K562 (cell line): ENCODE results near the gene MCAM. TPM values are rescaled to one million over a fixed set of nuclear protein-coding genes. Genes with fewer than 3 reads are reported as not detected.

Experiments used
- ATAC-seq: fragments of 200-7000 bp; cut with Tn5 transposase; 3 replicates; pipeline ENCODE4 v1.9.1; 2020; ENCODE audit warnings: moderate library complexity
- BruUV-seq: library from RNA; stranded (reverse); fragments of 400-500 nt; replicated peaks from 2 replicates; lab custom pipeline; 2021; lab: Mats Ljungman, UMichigan
- CTCF ChIA-PET: fragments of 300-600 bp; formaldehyde crosslinking; extraction: SDS; loops from one replicate; lab custom pipeline; 2021; ENCODE audit warnings: low intra/inter-chr PET ratio; lab: Yijun Ruan, JAX
- POLR2A ChIA-PET: fragments of 300-600, 350-650 bp; sonication (Branson Sonifier 250); formaldehyde crosslinking; extraction: SDS; loops from one replicate; lab custom pipeline; 2021; ENCODE audit warnings: antibody characterized with exemption, inconsistent platforms; lab: Yijun Ruan, JAX
- DNase-seq, 4 experiments: peaks; one replicate each; pipeline versions ENCODE4 v3.0.0 to v3.0.0-alpha.2; 2011 to 2018; ENCODE audit warnings: low spot score in 3 of 4, mixed read lengths in 3 of 4; ENCODE audit errors: extremely low read depth in 1 of 4
- FAIRE-seq: peaks from 2 replicates; lab custom pipeline; 2011; peaks lifted over from hg19 to GRCh38; lab: Jason Lieb, UNC
- H2AFZ ChIP-seq: 2 replicates; pipeline ENCODE4 v1.6.0; 2011; ENCODE audit warnings: low read depth, low read length, control low read depth, inconsistent platforms
- H3K27ac ChIP-seq: fragments of 200-600 bp; 3 replicates; pipeline ENCODE4 v1.8.0; 2011; ENCODE audit warnings: low read depth, mild to moderate bottlenecking, control low read depth, inconsistent platforms, low read length, moderate library complexity, mixed read lengths; ENCODE audit errors: extremely low read depth
- H3K27me3 ChIP-seq, 2 experiments: fragments of 300-600 bp in 1 of 2; 2 replicates in 1 of 2; 3 replicates in 1 of 2; pipeline versions ENCODE4 v1.6.0 to v1.8.0; 2011; ENCODE audit warnings: inconsistent platforms in 2 of 2, low read length in 2 of 2, mild to moderate bottlenecking in 1 of 2, mixed read lengths in 1 of 2, moderate library complexity in 1 of 2; ENCODE audit not compliant: control insufficient read depth in 2 of 2, insufficient read depth in 2 of 2
- H3K36me3 ChIP-seq: fragments of 300-600 bp; 3 replicates; pipeline ENCODE4 v1.8.0; 2011; ENCODE audit warnings: mild to moderate bottlenecking, low read length, inconsistent platforms; ENCODE audit not compliant: control insufficient read depth, insufficient read depth
- H3K4me1 ChIP-seq, 2 experiments: fragments of 200-600 bp in 1 of 2; replicated peaks in 1 of 2; 2 replicates in 1 of 2; 3 replicates in 1 of 2; pipeline versions ENCODE4 v1.5.1 to v1.8.0; 2011; ENCODE audit warnings: inconsistent platforms in 2 of 2, low read length in 2 of 2, mild to moderate bottlenecking in 1 of 2, mixed read lengths in 1 of 2, moderate library complexity in 1 of 2; ENCODE audit not compliant: control insufficient read depth in 2 of 2, insufficient read depth in 2 of 2
- H3K4me2 ChIP-seq: 2 replicates; pipeline ENCODE4 v1.6.1; 2011; ENCODE audit warnings: low read length, control low read depth, inconsistent platforms, mixed read lengths; ENCODE audit not compliant: insufficient read depth
- H3K4me3 ChIP-seq: fragments of 200-600 bp; sonication (generic), shearing (Covaris generic); 2 replicates; pipeline ENCODE4 v1.5.1; 2016; ENCODE audit warnings: control low read depth, inconsistent platforms
- H3K79me2 ChIP-seq: fragments of 200-600 bp; 3 replicates; pipeline ENCODE4 v1.8.0; 2011; ENCODE audit warnings: low read length, inconsistent platforms; ENCODE audit not compliant: control insufficient read depth, insufficient read depth
- H3K9ac ChIP-seq, 2 experiments: 2 replicates each; pipeline versions ENCODE4 v1.6.0 to v1.6.1; 2011; ENCODE audit warnings: low read depth in 2 of 2, low read length in 2 of 2, control low read depth in 1 of 2, inconsistent platforms in 1 of 2, mild to moderate bottlenecking in 1 of 2, mixed read lengths in 1 of 2; ENCODE audit not compliant: insufficient read depth in 1 of 2
- H3K9me1 ChIP-seq: one replicate; pipeline ENCODE4 v1.6.0; 2011; ENCODE audit warnings: inconsistent platforms, mild to moderate bottlenecking, low read length, moderate library complexity; ENCODE audit not compliant: control insufficient read depth, insufficient read depth
- H3K9me3 ChIP-seq: replicated peaks from 2 replicates; pipeline ENCODE4 v1.5.1; 2011; ENCODE audit warnings: low read depth, low read length, inconsistent platforms; ENCODE audit not compliant: control insufficient read depth, insufficient read depth
- H4K20me1 ChIP-seq: replicated peaks from 2 replicates; pipeline ENCODE4 v1.6.1; 2011; ENCODE audit warnings: low read length, inconsistent platforms, mixed read lengths; ENCODE audit not compliant: control insufficient read depth, insufficient read depth
- ARNT ChIP-seq, 2 experiments: fragments of 450-650 bp; IDR thresholded peaks; 2 replicates each; pipeline ENCODE4 v1.6.1; 2016; ENCODE audit warnings: mild to moderate bottlenecking in 1 of 2
- ATF7 ChIP-seq: fragments of 450-650 bp; IDR thresholded peaks from 2 replicates; pipeline ENCODE4 v1.7.1; 2014; ENCODE audit warnings: mild to moderate bottlenecking, moderate library complexity
- RBM22 ChIP-seq: fragments of 200-400 bp; formaldehyde crosslinking; IDR thresholded peaks from 2 replicates; pipeline ENCODE4 v1.6.1; 2018; ENCODE audit warnings: low read length, low read depth; ENCODE audit not compliant: poor library complexity, severe bottlenecking
- RFX5 ChIP-seq: IDR thresholded peaks from 2 replicates; pipeline ENCODE4 v1.6.1; 2011; ENCODE audit warnings: low read depth, mild to moderate bottlenecking, improper control_type of control experiment, low read length
- ZKSCAN1 ChIP-seq: fragments of 150-350 bp; IDR thresholded peaks from 2 replicates; pipeline ENCODE4 v1.6.1; 2016; ENCODE audit warnings: low read depth, low read length
- ZNF395 ChIP-seq: fragments of 200-800 bp; sonication (Bioruptor generic); IDR thresholded peaks from 2 replicates; pipeline ENCODE4 v1.6.1; 2017; ENCODE audit warnings: missing genetic modification characterization, missing compliant biosample characterization
- WGBS: fragments of 100-300 bp; shearing (Covaris generic); methylation state at CpG from one replicate; pipeline ENCODE4 v1.1.6; 2016; ENCODE audit warnings: low coverage, mixed read lengths; ENCODE audit not compliant: insufficient coverage; ENCODE audit errors: missing lambda C conversion rate; 5-methylcytosine and 5-hydroxymethylcytosine counted together
- in situ Hi-C: fragments of 300-500 bp; cut with MboI; formaldehyde crosslinking; loops from 4 replicates; pipeline ENCODE4 v1.15.0; 2018; ENCODE audit warnings: inconsistent platforms, mixed read lengths
- intact Hi-C: fragments of 100-400 bp; cut with micrococcal nuclease; formaldehyde crosslinking; loops from 2 replicates; pipeline ENCODE4 v1.14.2; 2022
- polyA plus RNA-seq, 8 experiments: library from polyadenylated mRNA; depleted of rRNA in 4 of 8; stranded (reverse) in 5 of 8; unstranded in 3 of 8; fragments of >200 nt; fragmentation: Nextera tagmentation in 2 of 8; fragmentation: Illumina TruSeq in 1 of 8; extraction: Ambion mirVana in 2 of 8; extraction: Trizol in 1 of 8; gene quantifications; 2 replicates each; pipeline versions ENCODE4 v1.2.1 to v1.2.3, GENCODE V29; 2011 to 2014; ENCODE audit warnings: inconsistent platforms in 1 of 8, missing spikeins in 1 of 8
- total RNA-seq, 7 experiments: library from RNA; depleted of rRNA in 6 of 7; stranded (reverse); fragments of >200 nt in 6 of 7; fragmentation: Illumina TruSeq in 2 of 7; extraction: Trizol in 2 of 7; gene quantifications; 2 replicates each; pipeline versions ENCODE4 v1.2.1 to v1.2.3, GENCODE V29; 2011 to 2021; ENCODE audit warnings: low replicate concordance in 1 of 7

MCAM gene
- total and polyA plus RNA-seq, 9 of the 15 experiments (the other 6 are each of a cell fraction or from before 2014, with no cell fraction given) = 14.7 to 118 (median 53.6) TPM

DNA sequence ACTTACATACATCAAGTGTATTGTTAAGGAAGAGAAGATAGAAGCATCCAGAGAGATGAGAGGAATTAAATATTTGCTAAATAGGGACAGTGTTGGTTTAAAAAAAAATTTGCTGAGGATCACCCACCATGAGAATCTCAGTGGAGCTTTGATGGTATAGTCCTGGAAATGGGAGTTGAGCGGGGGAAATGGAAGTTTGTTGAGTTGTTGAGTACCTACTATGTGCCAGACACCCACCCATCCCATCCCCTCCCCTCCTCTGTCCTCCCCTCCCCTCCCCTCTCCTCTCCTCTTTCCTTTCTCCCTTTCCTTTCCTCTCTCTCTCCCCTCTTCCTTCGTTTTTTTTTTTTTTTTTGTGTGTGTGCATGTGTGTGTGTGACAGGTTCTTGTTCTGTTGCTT is 34.3 kb upstream of the MCAM start:
- in situ Hi-C loops = no loop called here
- Histone ChIP-seq H3K9ac (no peak overlapping the region), H3K27me3 (peaks cover 0 to 6% of the 10 kb centered on the region in 2 experiments; a peak in 3 of 5 replicates), H3K27ac (no peak overlapping the region), H3K9me1 (no peaks in the 10 kb centered on the region), H3K9me3 (no peaks in the 10 kb centered on the region), H3K79me2 (no peaks in the 10 kb centered on the region), H3K4me3 (no peak overlapping the region), H4K20me1 (no peaks in the 10 kb centered on the region; the same call in 1 of the 2 replicates), H3K36me3 (peaks cover 13% of the 10 kb centered on the region; the same call in 1 of the 3 replicates), H3K4me2 (no peak overlapping the region), H2AFZ (no peak overlapping the region), H3K4me1 (peaks cover 4% of the 10 kb centered on the region in 2 experiments; a peak in 4 of 5 replicates)
- no TSS peak for BruUV-seq
- ChIA-PET CTCF (no interaction called here), POLR2A (no interaction called here)
- intact Hi-C loops = loop anchor here (10.0 kb wide), 1 partner anchor 864 kb away; the partner anchor contains the start of gene OAF
- TF ChIP-seq ARNT (IDR thresholded peaks at IDR 0.05) (no peak), ZKSCAN1 (peak; percentile 61; the same call in 1 of the 2 replicates)
- WGBS = 18% methylated on average over 2 of the region's 2 CpGs
- ATAC-seq (no peak), DNase-seq (no peak), FAIRE-seq (no peak)

GRCh38 chr11:119350302-119350701 is 33.4 kb upstream of the MCAM start:
- Histone ChIP-seq H3K9ac (no peak overlapping the region; a peak in 1 of 4 replicates), H3K36me3 (peaks cover 8% of the 10 kb centered on the region; the same call in 1 of the 3 replicates), H3K9me1 (no peaks in the 10 kb centered on the region), H3K27ac (no peak overlapping the region), H3K27me3 (peaks cover 0 to 10% of the 10 kb centered on the region in 2 experiments; a peak in 3 of 5 replicates), H3K79me2 (no peaks in the 10 kb centered on the region), H3K4me3 (no peak overlapping the region), H2AFZ (peak overlapping the region; percentile 68), H3K4me2 (no peak overlapping the region), H3K4me1 (peaks cover 4 to 7% of the 10 kb centered on the region in 2 experiments; a peak in 4 of 5 replicates), H4K20me1 (no peaks in the 10 kb centered on the region; the same call in 1 of the 2 replicates), H3K9me3 (no peaks in the 10 kb centered on the region)
- FAIRE-seq (no peak), ATAC-seq (no peak), DNase-seq (no peak)
- BruUV-seq = no TSS peak
- in situ Hi-C loops (no loop called here), intact Hi-C loops (loop anchor here (10.0 kb wide), 1 partner anchor 864 kb away; the partner anchor contains the start of gene OAF)
- TF ChIP-seq RBM22 (no peak), ATF7 (no peak), ZNF395 (CRISPR knock-in tag) (no peak), RFX5 (no peak)
- POLR2A ChIA-PET = interaction anchor here (1.2 kb wide), 1 partner anchor 11 kb away, joined by 8 read pairs; no protein-coding TSS in a partner anchor
- WGBS = 39% methylated on average over 5 of the region's 6 CpGs
- CTCF ChIA-PET = no interaction called here
